GM21526 (cell line): Measurements from ENCODE around the gene ITFG1.

Source experiments
- ATAC-seq: cut with Tn5 transposase; IDR thresholded peaks from one replicate; pipeline ENCODE4 v1.9.1; 2021; ENCODE audit warnings: moderate library complexity; ENCODE audit not compliant: unreplicated experiment, low FRiP score

The ITFG1 gene

GRCh38 chr16:47431960-47432359 is 28.9 kb downstream of the ITFG1 start:
- no peak for ATAC-seq

DNA sequence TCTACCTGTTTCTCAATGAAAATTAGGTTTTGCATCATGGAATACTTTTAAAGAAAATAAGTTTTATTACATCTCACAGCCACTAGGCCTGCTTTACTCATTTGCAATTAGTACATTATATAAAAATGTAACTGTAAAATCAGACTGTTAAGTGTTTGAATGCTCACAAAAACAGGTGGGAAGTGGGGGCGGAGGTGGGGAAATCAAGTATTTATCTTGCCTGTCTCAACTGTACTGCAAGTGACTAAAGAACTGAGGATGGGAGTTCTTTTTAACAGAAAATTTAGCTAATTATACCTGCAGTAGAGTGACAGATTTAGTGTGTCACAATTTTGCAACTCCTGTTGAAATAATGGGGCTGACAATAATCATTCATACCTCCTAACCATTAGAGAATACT is 34.1 kb downstream of the ITFG1 start:
- ATAC-seq = no peak

DNA sequence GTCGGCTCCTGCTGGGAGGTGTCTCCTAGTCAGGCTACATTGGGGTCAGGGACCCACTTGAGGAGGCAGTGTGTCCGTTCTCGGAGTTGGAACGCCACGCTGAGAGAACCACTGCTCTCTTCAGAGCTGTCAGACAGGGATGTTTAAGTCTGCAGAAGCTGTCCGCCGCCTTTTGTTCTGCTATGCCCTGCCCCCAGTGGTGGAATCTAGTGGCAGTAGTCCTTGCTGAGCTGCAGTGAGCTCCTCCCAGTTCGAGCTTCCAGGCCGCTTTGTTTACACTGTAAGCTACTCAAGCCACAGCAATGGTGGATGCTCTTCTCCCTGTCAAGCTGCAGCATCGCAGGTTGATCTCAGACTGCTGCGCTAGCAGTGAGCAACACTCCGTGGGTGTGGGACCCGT is 36.0 kb downstream of the ITFG1 start:
- no peak for ATAC-seq

DNA sequence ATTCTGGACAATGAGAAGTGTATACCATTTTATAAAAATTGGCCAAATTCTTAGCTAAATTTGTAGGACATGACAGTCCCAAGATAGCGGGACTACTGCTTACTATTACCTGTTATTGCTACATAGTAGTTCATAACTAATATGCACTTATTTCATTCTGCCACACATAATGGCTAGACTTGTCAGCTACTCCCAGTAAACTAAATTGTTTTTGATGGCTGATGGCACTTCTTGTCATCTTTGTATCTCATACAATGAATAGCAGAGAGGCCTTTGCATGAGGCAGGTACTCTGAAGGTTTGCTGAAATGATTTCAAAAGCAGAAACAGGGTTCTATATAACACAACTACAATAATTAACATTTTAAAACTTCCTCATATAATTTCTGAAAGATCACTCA is 44.0 kb downstream of the ITFG1 start:
- no peak for ATAC-seq

GRCh38 chr16:47413041-47413440 is 47.8 kb downstream of the ITFG1 start:
- ATAC-seq = no peak

DNA sequence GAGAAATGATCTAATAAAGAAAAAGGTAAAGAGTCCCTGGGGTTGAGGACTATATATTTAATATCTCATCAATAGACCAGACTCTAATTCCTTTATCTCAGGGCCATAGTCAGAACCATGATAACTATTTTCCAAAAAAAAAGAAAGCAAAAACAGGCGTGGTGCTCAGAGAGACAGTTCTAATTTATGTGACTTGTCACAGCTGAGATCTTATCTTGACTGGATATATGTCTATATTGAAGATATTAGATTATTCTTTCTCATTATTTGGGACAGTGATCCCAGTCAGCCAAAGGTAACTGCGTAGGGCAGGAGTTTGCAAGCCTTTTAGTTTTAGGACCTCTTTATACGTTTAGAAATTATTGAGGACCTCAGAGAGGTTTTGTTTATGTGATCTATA is 52.4 kb downstream of the ITFG1 start:
- no peak for ATAC-seq

DNA sequence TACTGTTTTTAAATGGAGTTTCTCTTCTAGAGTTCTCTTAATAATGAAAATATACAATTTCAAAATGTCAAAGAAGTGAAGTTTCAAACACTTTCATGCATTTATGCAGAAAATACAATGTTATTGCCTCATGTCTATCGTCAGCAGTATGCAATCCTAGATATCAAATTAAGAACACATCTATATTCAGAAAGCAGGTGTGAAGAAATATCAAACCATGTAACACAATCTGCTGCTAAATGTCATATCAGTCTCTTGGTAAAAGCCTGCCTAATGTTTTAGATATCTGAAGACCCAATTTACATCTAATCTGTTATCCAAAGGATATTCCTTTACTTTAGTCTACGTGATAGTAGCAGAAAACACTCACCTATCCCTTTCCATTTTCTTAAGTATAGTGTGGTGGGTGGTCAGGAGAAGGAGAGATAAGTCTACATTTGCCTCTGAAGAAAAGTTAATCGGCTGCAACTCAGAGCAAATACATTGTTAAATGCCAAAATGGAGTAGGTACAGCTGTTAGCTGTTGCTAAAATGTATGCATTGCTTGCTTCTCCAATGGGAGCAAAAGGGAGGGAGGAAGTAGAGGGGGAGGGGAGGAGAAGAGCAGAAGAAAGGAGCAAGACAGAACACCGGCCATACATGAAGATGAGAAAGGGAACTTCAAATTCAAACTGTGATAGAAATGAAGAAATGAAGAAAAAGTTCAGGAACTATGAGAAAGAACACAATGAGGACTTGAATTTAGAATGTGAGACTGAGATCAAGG is 64.9 kb downstream of the ITFG1 start:
- ATAC-seq = no peak

DNA sequence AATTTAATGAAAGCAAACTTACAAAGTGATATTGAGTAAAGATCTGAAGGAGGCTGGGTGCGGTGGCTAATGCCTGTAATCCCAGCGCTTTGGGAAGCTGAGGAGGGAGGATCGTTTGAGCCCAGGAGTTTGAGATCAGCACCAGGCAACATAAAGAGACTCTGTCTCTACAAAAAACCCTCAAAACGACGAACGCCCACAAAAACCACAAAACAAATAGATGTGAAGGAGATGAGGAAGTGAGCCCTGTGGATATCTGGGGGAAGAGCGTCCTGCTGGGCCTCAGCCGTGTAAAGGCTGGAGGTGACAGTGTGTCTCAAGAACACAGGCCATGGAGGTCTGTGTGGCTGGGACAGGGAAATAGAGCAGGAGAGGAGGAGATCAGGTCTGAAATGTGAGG is 68.8 kb downstream of the ITFG1 start:
- peak; percentile 83 for ATAC-seq

GRCh38 chr16:47388705-47389104 is 72.2 kb downstream of the ITFG1 start:
- no peak for ATAC-seq

DNA sequence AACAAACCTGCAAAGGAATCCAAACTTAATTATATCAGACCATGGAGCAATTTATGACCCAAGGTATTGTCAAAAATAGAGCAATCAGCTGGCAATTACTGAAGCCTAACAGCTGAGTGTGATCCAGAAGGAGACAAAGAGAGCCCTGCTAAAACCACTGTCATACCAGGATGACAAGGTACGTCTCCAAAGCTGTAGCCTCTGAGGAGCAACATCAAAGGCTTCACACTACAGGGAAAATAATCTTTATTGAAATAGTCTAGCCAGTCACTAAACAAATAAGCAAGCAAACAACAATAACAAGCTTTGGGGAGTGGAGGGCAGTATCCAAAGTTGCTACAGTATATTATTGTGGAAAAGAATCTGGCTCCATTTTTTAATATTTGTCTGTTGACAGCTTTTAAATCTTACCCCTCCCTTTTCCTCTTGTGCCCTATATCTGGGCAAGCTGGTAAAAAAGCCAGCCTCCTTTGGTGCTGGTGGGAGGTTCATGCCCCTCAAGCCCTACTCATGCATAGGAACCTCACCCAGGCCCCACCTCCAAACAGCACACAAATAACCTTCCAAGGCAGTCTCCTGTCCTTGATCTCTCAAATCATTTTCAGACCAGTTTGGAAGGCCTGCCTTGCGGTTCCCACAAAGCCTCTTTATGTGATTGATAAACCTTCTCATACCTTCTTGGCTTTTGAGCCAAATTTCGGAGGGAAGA is 73.7 kb downstream of the ITFG1 start:
- no peak for ATAC-seq

GRCh38 chr16:47386201-47386718 is 74.6 kb downstream of the ITFG1 start:
- ATAC-seq = no peak

DNA sequence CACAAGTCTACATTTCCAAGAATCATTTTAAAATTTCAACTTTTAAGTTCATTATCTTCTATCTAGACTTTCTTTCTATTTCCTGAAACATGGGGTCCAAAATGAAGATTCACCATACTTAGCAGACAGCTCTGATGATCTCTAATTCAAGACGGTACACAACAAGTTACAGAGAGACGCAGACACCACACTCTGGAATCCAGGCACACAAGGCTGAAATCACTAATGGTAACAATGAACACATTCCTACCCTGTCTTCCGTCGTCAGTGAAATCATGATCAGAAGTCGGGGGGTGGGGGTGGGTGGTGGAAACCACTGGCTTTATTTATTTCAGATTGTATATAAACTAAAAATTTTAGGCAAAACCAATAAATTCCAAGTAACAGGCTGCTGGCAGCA is 78.5 kb downstream of the ITFG1 start:
- no peak for ATAC-seq

- ATAC-seq = no peak
These were observed 83.7 kb downstream of the ITFG1 start for GRCh38 chr16:47377154-47377553.

DNA sequence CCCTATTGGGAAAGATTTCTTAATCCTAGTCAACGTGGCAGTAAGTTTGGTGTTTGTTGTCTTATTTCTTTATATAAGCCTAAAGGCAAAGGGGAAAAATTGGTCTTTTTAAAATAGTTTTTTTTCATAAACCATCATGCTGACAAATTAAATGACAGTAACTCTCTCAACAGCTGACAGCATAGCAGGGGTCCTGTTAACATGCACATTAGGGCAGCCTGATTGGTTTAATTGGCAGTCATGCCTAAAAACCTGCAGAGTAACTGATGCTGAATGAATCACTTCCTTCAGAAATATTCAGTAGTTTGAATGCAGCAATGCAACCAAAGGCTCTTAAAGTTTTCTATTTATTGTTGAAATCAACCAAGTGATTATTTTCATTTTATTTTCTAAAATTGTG is 85.4 kb downstream of the ITFG1 start:
- ATAC-seq = no peak

DNA sequence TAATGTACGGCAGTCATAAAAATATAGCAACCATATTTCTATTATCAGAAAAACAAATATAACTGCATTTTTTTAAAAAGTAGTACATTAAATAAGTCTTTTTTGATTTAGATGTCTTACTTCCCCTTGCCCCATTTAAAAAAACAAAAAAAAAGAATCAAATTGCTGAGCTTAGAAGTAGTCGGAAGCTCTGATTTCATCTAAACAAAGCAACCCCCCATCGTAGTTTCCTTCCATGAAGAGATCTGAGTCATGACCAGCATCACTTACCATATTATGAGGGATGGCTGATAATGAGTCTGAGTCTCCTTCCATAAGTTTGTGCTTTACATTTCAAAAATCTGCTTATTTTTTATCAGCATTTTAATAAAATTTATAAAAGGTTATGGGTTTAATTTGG is 86.2 kb downstream of the ITFG1 start:
- no peak for ATAC-seq

DNA sequence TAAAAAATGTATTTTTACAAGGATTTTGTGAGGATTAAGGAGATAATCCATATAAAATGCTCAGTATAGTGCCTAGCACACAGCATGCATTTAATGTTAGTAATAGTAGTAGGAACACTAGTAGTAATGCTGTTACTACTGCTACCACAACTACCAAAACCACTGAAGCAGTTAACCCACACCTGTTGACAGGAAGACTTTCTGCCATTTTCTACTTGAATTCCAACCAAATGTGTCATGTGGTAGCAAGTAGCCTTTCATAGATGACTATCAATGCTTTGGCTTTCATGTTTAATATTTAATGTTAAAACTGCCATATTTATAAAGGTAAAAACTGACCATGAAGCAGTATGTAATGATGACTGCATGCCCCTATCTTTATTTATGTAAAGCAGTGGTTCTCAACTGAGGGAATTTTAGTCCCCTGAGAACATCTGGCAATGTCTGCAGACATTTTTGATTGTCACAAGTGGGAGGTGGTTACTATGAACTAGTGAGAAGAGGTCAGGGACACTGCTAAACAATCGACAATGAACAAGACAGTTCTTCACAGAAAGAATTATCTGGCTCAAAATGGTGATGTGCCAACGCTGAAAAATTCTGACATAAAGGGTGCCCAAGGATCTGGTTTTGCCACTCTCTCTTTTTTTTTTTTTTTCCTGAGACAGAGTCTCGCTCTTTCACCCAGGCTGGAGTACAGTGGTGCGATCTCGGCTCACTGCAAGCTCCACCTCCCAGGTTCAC is 89.4 kb downstream of the ITFG1 start:
- ATAC-seq = no peak

- no peak for ATAC-seq
These were observed 90.3 kb downstream of the ITFG1 start for GRCh38 chr16:47370536-47370935.

DNA sequence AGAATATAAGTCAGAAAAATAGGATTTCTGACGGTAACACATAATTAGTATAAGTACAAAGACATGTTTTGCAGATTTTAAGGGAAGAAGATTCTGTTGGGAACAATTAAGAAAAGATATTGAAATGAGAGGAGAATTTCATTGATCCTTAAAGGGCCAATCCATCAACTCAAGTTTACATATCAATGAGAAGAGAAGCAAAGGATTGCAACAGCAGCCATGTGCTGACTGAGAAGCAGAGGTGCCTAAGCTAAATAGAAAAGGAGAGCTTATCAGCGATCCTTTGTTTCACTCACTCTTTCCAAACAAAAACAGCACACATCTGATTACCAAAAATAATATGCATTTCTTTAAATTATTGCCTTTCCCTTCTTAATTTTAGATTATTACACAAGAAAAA is 94.6 kb downstream of the ITFG1 start:
- no peak for ATAC-seq

DNA sequence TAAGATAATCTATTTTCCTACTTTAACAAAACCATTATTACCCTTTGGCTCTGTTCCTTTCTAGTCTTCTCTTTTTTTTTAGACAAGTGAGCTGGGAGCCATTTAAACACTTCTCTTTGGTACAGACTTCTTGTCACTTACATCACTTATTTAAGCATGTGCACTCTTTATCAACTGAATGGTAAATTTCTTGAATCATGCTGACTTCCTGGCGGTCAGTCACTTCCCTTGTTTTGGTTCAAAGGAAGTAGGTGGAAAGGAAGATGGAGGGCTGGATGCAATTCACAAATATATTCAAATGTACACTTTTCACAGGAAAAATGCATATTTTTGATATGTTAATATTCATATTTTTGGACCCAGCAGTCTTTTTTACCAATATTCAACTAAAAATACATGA is 97.1 kb downstream of the ITFG1 start:
- no peak for ATAC-seq

DNA sequence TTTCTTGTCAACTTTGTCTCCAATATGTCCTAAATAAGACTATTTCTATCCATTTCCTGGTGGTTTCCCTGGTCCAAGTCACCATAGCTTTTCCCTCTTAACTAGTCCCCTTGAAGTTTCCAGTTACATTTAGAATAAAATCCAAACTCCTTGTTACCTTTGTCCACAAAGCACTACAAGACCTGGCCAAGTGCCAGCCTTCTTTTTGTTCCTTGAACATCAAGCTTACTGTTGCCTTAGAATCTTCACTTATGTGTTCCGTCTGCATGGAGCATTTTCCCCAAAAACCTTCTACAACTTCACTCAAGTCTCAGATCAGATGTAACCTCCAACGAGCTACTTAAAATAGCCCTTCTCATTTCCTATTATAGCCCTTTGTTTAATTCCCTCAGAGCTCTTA is 101.4 kb downstream of the ITFG1 start:
- ATAC-seq = no peak

DNA sequence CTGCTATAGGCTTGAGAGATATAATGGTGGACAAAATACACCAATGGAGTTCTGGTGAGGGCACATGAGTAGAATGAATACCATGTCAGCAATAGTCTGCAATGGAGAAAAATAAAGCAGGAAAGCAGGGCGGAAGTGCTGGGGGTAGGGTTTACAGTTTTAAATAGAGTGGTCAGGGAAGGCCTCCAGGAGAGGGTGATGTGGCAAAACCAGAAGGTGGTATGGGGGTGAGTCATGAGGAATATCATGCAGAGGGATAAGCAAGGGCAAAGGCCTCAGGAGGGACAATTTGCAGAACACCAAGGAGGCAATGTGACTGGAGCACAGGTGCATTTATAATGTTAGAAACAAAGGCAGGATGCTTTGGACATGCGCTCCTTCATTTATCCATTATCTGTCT is 102.0 kb downstream of the ITFG1 start:
- ATAC-seq = no peak
